ENCODE data around the gene PCSK4.
"Not testable (repeated sequence)": the region's sequence is repeated elsewhere in the genome, so short reads cannot be mapped to it uniquely, and the experiment has no call there.

The PCSK4 gene

DNA sequence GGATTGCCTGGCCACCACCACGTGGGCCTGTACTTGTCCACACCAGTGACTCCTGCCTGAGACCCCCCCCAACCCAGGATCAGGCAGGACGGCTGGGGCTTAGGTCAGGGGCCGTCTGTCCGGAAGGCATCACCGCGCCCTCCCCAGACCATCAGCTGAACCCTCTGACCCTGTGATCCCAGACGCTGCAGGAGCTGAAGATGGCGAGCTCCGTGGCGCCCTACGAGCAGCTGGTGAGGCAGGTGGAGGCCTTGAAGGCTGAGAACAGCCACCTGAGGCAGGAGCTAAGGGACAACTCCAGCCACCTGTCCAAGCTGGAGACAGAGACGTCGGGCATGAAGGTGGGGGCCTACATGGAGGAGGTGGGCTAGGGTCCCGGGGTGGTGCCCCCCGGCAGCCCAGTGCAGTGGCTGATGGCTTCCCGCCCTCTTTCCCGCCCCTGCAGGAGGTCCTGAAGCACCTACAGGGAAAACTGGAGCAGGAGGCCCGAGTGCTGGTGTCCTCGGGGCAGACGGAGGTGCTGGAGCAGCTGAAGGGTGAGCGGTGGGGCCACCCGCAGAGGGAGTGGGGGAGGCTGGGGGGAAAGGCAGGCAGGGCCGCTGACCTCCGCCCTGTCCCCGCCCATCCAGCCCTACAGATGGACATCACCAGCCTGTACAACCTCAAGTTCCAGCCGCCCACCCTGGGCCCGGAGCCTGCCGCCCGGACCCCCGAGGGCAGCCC, 37.2 kb downstream of the PCSK4 start:
- DNase-seq: no peak

DNA sequence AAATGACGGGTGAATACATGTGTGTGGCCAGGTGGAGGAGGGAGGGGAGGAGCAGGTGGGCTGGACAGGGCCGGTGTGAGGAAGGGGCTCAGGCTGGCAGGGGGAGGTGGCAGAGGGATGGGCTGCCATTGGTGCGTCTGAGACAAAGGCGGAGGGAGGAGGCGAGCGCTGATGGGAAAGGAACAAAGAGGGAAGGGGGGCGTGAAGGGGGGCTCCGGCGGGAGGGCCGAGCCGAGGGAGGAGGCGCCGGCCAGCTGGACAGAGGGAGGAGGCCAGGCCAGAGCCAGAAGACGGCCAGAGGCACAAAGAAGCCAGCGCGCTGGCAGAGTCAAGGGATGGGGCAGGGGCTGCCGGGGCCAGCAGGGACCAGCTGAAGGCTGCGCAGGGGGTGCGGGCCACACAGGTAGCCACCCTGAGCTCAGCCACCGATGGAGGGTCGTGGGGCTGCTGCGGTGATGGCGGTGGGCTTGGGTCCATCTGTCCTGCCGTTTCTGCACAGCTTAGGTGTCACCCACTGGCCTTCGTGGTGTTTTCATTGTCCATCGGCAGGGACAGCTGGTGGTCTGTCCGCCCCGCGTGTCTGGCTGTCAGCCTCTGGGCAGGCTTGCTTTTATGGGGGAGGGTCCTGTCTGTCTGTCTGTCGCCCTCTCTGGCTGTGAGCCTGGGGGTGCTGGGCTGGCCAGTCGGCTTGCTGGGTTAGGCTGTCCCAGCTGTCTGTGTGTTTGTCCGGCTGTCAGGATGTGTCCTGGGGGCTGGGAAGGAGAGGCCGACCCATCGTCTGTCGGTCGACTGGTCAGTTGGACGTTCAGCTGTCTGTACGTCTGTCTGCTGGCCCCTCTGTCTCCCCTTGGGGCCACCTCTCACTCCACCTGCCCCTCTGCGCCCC, 38.0 kb downstream of the PCSK4 start:
- no peak for DNase-seq

DNA sequence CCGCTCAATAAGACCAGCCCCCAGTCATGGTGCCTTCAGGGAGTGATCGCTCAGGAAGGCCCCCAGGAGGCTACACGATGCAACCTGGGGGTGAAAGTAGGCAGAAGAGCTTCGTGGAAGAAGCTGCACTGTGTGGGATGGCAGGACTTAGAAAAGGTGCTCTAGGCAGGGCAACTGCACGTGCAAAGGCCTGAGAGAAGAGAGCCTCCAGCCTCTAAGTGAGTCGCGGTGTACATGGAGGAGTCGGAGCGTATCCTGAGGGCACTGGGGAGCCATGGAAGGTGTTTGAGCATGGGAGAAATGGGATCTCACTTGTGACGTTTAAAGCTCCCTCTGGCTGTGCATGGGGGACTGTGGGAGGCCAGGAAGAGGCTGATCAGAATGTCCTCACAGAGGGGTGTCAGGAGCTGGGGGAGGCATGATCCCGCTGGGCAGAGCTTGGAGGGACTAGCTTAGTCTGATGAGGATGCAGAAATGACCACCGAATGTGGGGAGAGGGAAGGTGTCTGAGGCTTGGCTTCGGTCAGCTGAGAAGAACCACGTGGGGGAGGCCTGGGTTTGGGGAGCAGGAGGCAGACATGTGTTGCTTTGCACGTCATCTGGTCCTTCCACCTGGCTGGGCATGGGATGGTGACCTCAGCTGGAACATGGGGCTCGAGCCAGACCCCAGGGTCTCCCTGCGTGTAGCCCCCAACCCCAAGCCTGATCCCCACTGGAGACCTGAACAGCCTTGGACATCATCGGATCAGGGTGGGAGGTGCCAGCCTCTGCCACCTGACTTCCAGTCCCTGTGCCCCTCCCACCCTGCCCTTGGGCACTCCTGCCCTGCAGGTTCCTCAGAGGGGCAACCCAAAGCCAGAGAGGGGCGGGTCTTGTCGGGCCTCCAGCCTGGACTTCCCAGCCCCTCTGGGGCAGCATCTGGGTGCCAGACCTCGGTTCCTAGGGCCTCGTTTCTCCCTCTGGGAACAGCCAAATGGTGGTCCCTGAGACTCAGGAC, 39.1 kb downstream of the PCSK4 start:
- DNase-seq: no peak

DNA sequence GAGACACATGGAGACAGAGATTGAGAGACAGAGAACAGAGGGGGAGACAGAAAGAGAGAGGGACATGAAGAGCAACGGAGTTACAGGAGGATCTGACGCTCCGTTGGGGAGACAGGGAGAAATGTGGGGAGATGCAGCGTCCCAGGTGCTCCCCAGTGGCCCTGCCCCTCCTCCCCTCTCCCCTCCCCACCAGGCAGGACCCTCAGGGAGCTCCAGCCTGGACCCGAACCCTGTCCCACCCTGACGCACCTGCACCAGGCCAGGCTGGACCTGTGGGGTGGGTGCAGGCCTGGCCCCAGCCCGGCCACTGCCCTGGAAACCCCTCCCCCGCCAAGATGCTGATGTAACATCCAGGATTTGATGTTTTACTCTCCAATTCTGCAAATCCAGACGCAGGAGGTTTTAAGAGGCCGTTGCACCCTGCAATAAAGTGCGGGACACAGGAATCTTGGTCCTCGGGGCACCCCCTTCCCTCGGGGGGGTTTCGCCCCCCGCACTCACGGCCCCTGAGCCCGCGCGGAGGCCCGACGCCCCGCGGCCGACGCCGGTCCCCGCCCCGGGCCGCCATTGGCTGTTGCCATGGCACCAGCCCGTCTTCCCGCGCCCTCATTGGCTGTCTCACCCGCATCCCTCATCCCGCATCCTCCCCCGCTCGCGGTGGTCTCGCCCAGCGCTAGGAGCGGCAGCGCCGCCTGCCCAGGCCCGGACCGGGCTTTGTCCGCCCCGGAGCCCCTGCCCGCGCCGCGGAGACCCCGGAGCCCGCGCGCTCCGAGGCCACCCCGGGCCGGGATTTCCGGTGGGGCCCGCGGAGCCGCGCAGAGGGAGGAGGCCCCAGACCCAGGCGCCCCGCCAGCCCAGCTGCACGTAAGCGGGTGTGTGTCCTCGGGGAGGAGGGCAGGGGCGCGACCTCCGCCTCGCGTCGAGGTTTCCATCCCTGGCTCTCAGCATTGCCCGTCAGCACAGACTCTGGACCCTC, 40.4 kb downstream of the PCSK4 start, which contains the start of gene APC2:
TSS of gene APC2 (plus strand) at position 655 of the 976 bp plus-strand sequence. CDS start 2,881 bp downstream, outside the sequence.
- no peak for DNase-seq

DNA sequence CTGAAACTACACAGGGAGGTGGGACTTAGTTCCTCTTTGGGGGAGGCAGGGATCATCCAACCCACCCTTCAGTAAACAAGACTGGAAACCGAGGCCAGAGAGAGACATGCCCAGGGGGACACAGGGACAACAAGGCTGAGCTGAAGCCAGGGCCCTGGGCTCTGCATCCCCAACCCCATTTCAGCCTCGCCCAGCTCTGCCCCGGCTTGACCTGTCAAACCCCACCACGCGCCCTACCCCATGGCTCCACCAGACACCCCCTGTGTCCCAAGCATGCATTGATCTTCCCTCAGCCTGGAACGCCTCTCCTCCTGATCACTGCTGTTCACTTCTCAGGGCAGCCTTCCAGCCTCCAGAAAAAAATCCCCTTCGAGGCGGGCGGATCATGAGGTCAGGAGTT, 42.2 kb downstream of the PCSK4 start:
- no peak for DNase-seq

DNA sequence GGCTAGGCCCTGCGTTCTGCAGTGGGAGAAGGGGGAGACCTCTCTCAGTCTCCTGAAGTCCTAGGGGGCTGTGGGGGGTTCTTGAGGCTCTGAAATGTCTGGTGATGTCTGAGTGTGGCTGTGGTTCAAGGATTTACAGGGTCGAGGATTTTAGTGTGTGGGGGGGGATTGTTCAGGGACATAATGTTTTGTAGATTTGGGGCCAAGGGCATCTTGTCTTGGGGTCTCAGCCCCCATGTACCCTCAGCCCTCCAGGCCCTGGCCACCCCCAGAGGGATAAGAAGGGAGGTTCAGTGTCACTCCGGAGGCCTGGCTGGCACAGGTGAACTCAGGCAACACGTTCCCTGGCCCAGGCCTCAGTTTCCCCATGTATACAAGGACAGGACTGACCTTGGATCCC, 42.6 kb downstream of the PCSK4 start:
- DNase-seq: no peak

DNA sequence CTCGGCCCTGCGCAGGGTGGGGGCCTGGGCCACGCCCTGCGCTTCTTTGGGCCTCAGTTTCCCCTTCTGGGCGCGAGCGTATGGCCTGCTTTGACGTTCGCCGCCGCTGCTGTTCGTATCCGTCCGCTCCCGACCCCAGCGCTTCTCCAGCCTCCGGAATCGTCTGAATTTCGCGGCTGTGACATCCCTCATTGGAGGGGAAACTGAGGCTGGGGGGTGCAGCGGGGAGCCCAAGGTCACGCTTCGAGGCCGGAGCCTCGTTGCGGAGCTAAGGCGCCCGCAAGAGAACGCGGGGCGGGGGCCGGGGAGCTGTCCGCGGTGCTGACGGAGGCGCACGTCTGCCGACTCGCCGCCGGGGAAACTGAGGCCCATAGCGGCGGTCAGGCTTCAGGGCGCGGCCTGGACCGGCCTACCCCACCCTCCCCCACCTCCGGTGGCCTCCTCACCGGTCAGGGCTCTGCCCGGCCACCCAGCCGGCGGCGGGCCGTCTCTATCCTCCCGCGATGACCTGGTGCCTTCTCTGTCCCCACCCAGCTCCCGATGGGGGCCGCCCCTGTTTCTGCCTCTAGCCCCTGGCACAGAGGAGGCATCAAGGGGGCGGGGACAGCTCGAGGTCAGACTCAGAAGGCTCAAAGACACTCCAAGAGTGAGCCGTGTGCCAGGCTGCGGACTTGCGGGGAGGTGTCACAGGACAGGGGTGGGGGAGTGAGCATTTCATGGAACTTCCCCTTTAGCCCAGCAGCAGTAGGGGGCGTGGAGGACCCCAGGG, 43.3 kb downstream of the PCSK4 start:
- DNase-seq: no peak

DNA sequence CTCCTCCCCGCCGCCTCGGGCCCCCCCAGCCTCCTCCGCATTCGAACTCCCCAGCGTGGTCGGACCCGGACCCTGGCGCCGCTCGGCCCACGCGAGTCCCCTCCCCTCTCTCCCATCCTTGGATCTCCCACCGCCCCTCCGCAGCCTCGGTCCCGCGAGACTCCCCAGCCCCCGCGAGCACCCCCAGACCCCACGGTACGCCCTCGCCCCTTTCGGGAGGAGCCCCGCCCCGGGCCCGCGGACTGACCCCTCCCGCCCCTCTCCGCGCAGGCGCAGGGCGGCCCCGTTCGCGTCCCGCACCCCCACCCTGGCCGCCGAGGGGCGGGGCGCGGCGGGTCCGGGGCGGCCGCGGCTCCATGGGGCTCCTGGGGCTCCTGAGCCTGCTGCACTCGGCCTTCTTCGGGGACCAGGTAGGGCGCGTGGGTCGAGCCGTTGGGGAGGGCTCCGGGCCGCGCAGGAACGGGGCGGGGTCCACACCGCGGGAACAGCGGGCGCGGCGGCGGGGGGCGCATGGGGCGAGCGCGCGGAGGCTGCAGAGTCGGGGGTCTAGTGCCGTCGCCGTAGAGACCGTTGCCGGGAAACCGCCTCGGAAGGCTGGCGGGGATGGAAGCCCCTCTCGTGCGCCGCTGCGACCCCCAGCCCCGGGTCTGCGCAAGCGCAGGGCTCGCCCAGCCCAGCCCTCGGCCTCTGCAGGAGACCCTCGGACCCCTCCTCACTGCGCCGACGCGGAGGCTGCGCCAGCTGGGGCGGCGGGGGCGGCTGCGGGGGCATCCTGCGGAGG, 44.0 kb downstream of the PCSK4 start:
- DNase-seq: no peak

DNA sequence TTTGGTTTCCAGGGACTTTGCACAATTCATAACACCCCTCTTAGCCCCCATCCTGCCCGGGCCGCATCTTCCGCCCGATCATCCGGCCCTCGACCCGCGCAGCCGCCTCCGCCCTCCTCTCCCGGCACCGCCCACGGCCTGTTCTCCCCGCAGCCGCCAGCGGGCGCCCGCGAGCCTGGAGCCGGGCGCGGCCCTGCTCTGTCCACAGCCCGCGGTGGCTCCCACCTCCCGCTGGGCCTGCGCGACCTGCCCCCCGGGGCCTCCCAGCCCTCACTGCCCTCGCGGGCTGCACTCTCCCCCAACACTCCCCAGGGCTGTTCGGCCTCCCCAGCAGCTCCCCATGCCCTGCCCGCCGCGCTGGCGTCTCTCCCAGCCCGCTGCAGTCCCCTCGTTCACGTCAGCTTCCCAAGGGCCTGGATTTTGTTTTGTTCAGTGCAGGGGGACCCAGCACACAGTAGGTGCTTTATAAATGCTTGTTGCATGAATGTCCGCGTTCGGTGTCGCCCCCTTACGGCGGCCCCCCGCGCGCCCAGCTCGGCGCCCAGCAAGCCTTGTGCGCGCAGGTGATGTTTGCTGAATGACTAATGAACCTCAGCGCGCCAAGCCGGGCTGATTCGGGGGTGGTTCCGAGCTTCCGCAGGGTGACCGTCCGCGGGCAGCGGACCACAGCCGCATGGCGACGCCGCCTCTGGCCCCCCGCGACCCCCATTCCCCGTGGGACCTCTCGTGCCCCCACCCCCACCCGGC, 44.8 kb downstream of the PCSK4 start:
- DNase-seq: peak; percentile 6

DNA sequence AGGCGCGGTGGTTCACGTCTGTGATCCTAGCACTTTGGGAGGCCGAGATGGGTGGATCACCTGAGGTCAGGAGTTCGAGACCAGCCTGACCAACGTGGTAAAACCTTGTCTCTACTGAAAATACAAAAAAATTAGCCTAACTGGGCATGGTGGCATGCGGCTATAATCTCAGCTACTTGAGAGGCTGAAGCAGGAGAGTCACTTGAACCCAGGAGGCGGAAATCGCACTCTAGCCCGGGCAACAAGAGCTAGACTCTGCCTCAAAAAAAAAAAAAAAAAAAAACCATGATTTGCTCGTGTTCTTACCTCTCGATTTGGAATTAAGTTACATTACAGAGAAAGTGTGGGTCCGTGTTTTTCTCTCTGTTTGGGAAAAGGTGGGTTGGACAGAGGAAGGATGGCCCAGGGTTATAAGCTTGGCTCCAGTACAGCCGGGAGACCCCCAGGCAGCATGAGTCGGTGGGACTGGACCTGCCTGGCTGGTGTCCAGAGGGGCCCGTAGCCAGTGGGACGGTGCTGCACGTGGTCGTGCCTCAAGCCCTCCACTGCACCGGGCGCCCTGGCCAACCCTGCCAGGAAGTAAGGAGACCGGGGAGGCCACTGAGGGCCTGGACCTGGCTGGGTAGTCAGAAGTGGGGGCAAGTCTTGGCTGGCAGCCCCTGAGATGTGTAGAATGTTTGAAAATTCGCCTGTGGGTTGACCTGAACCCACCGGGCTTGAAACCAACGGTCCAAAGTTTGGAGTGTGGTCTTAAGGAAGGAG, 48.3 kb downstream of the PCSK4 start:
- DNase-seq: no peak

DNA sequence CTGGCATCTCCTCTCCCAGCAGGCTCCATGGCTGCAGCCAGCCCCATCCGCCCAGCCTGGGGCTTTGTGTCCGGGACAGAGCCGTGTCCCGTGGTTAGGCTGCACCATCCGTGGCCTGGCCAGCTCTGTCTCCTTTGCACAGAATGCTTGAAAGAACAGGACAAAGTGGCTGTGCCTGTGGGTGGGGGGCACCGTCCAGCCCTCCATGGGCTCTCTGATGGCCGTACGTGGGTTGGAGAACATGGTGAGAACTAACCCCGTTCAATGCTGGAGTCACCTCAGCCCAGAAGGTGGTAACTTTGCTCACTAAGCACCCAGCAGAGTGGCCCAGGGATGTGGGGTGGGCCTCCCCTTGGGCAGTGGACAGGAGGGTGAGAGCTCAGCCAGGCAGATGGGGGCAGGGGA, 49.1 kb downstream of the PCSK4 start:
- DNase-seq: no peak

DNA sequence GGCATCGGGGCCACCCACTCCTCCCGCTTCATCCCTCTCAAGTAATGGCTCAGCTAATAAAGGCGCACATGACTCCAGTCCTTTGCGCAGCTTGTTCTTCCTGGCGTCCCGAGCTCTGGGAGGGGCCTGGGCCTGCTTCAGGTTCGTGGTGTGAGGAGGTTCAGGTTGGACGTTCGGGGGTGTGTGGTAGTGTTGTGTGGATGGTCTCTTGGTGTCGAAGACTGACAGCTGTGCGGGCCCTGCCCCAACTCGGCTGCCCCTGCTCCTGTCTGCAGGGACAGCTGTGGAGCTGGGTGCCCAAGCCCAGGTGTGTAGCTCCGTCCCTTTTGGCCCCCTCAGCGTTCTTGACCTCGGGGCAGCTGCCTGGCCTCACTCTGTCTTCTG, 49.7 kb downstream of the PCSK4 start:
- DNase-seq: no peak

DNA sequence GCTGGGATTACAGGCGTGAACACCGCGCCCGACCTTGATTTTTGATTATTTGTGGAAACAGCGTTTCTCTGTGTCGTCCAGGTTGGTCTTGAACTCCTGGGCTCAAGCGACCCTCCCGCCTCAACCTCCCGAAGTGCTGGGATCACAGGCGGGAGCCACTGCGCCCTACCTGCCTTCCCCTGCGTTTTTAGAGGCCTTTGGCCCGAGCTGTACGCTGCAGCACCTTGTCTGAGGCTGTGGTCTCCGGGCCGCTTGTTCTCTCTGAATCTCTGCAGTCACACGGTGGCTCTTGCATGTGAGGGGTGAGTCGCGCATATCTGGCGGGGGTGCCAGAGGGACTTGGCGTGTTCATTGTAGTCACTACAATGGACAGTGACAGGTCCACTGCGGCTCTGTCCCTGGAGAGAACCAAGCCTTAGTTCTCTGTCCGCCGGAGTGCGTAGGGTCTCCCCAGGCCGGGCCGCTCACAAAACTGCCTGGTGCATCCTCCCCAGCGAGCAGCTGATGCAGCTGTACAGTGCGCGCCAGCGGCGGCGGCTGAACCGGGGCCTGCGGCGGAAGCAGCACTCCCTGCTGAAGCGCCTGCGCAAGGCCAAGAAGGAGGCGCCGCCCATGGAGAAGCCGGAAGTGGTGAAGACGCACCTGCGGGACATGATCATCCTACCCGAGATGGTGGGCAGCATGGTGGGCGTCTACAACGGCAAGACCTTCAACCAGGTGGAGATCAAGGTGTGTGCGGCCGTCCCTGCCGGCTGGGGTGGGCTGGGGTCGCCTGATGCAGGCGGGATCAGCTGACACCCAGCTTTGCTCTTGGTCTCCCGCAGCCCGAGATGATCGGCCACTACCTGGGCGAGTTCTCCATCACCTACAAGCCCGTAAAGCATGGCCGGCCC, 50.4 kb downstream of the PCSK4 start:
- DNase-seq: not testable (repeated sequence)

DNA sequence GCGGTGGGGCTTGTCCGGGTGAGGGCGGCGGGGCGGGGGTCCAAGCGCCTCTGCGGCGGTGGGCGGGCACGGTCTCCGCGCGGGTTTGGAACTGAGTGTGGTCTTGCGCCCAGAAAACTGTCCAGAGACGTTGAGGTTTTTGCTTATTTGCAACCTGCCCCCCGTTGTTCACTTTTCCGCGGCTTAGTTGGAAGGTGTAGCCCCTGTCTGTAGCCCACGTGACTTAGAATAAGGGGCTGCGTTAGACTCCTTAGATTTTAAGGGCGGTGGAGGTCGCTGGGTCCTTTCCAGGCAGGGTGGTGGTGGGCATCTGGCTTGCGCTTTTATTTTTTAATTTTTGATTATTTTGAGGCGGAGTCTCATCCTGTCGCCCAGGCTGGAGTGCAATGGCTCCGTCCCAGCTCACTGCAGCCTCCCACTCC, 51.2 kb downstream of the PCSK4 start:
- DNase-seq: no peak

DNA sequence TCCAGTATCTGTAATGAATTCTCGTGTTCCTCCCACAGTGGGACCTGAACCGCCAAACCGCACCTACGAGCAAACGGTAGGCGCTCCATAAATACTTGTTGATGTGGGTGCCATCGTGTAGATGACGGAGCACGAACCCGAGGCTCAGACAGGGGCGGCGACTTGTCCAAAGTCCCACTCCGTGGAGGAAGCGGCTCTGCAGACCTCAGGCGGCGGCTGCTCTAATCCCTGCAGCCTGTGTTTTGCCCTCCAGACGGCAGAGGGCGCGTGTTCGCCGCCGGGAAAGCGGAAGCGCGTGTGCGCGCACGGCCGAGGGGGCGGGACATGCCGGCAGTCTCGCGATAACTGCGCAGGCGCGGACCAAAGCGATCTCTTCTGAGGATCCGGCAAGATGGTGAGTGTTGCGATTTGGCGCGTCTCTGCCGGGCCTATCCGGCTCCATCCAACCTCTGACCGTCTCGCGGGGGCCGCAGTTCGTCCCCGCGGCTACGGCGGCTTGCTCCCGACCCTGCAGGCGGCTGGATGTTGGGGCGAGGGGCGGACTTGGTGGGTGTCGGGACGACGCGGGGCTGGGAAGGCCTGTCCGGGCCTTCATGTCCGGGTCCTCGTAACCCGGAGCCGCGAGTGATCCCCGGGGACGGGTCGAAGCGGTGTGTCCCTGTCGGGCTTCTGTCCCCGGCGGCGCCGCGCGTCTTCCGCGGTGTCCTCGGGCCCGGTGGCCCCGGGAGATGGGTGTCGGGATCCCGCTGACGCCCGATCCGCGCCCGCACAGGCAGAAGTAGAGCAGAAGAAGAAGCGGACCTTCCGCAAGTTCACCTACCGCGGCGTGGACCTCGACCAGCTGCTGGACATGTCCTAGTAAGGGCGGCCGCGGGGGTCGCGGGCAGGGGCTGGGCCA, 51.9 kb downstream of the PCSK4 start, which contains the start of gene RPS15:
TSS of gene RPS15 (plus strand) at position 362 of the 898 bp plus-strand sequence. CDS start at position 392, 30 bp downstream.
- peak; percentile 48 for DNase-seq

DNA sequence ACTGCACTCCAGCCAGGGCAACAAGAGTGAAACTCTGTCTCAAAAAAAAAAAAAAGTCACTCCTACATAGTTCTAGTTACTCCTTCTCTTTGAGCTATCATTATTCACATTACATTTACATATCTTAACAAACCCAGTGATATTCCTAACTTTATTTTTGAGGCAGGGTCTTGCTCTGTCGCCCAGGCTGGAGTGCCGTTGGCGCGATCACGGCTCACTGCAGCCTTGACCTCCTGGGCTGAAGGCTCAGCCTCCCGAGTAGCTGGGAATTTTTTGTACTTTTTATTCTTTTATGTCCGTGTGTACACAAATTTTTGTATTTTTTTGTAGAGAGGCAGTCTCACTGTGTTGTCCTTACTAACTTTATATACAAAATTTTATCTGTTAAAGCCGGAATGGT, 52.5 kb downstream of the PCSK4 start:
- no peak for DNase-seq
